Prostate gland (tissue), 2 donors: Measurements from ENCODE around the gene RBCK1.

Source experiments
- POLR2A ChIP-seq: fragments of 450-650 bp; IDR thresholded peaks from one replicate; pipeline ENCODE4 v1.6.1; 2016; ENCODE audit warnings: antibody characterized with exemption, mild to moderate bottlenecking
- TF ChIP-seq, protein P1 (sequence below), 4 experiments: fragments of 200-600 bp in 2 of 4; fragments of 450-650 bp in 2 of 4; sonication (generic) in 2 of 4; IDR thresholded peaks; 1 replicate in 3 of 4; 2 replicates in 1 of 4; pipeline ENCODE4 v1.5.1; 2016 to 2019; ENCODE audit warnings: antibody characterized with exemption in 4 of 4, mild to moderate bottlenecking in 2 of 4, moderate library complexity in 2 of 4

DNA sequence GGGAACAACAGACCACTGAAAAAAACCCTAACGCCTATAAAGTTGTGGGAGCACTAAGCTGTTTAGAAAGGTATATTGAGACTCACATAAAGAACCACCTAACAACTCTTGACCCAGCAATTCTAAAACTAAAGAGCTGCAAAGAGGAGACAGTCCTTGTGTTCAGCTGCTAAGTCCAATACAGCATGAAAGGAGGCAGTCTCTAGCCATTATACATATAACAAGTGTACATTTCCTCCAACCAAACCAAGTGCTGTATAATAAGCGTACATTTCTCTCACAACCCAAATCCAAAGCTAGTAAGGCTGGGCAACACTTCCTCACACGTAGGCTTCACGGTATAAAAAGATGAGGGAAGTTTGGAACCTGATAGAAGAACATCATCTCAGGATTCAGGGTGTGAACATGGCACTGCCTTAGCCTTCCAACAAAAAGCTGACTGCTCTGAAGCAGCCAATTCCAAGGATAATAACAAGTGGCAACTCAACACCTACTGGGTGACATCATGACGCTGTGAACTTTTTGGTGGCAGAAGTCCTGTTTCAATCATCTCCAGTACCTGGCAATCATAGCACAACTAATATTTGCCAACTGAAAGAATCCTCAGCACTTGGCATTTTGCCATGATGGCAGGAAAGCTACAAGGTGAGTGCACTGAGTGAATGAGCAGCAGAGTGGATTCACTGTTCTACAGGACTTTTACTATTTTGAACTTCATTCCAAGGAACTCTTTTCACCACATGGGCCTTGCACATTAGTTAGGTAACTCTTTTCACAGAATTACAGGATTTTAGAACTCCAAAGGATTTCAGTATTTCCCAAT is 37.6 kb downstream of the RBCK1 start:
- TF ChIP-seq POLR2A, result no peak
- TF ChIP-seq, protein P1, sequence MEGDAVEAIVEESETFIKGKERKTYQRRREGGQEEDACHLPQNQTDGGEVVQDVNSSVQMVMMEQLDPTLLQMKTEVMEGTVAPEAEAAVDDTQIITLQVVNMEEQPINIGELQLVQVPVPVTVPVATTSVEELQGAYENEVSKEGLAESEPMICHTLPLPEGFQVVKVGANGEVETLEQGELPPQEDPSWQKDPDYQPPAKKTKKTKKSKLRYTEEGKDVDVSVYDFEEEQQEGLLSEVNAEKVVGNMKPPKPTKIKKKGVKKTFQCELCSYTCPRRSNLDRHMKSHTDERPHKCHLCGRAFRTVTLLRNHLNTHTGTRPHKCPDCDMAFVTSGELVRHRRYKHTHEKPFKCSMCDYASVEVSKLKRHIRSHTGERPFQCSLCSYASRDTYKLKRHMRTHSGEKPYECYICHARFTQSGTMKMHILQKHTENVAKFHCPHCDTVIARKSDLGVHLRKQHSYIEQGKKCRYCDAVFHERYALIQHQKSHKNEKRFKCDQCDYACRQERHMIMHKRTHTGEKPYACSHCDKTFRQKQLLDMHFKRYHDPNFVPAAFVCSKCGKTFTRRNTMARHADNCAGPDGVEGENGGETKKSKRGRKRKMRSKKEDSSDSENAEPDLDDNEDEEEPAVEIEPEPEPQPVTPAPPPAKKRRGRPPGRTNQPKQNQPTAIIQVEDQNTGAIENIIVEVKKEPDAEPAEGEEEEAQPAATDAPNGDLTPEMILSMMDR (IDR thresholded peaks at IDR 0.05), result no peak
